Cerebellar nuclear complex (tissue), 1 donor: ENCODE measurements around the gene ENDOU.

ENCODE experiments used
- DNase-seq, 2 experiments: peaks; one replicate each; lab custom pipeline; 2025; lab: John Stamatoyannopoulos, UW

The ENDOU gene

DNA sequence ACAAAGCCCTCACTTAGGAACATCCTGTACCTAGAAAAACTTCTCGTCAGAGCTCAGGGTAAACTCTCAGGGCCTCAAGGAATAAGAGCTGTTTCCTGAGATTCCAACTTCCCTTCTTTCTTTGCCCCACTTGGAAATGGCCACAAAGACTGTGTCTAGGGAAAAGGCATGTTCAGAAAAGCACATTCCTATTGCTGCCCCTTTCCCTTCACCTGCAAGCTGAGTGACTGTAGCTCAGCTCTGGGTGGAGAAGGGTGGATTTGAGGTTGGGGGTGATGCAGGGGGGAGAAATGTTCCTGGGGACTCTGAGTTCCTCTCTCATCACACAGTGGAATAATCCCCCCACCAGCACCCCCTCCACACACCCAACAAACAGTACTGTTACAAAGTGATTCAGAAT lies 6.8 kb downstream of the ENDOU start:
- no peak for DNase-seq

DNA sequence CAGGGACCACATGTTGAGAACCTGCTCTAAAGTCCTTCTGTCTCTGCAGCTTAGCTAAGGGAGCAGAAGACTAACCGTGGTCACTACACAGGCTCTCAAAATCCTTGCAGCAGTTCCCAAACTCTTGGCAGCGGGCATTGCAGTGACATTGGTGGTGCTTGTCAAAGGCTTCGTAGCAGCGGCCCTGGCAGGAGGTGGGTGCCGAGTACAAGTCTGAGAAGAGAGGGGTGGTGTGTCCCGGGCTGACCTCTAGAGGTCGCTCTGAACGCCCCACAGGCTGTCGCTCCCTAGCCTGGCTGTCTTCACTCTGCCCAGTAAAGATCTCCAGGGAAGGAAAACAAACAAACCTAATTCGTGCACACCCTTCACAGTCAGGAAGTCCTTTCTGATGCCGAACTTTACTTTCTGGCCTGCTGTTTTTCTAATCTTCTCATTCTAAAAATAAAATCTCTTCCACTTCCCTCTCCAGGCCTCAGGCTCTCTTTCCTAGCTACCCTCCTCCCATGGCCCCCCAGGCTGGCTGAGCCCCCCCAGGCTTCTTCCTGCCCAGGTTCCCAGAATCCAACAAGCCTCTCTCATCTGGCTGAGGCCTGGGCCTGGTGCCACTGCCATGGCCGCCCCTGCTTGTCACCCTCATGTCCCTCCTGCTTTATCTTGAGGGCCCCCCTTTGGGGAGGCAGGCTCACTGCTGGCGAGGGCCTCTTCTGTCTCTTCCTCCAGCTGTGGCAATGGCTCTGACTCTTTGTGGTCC lies 7.7 kb downstream of the ENDOU start:
- no peak for DNase-seq

DNA sequence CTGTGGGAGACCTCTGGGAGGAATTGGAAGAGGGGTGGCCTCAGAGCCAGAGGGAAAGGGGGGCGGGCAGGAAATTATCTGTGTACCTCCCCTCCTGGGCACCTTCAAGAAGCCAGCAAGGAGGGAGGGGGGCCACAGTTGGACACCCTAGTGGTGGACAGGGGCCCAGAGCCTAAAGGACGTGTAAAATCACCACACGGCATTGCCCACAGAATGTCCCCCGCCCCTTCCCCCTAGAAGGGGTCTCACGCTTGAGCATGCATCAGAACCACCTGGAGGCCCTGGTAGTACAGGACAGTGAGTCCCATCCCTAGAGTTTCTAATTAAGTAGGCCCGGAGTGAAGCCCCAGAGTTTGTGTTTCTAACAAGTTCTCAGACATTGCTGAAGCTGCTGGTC lies 8.2 kb downstream of the ENDOU start:
- no peak for DNase-seq

DNA sequence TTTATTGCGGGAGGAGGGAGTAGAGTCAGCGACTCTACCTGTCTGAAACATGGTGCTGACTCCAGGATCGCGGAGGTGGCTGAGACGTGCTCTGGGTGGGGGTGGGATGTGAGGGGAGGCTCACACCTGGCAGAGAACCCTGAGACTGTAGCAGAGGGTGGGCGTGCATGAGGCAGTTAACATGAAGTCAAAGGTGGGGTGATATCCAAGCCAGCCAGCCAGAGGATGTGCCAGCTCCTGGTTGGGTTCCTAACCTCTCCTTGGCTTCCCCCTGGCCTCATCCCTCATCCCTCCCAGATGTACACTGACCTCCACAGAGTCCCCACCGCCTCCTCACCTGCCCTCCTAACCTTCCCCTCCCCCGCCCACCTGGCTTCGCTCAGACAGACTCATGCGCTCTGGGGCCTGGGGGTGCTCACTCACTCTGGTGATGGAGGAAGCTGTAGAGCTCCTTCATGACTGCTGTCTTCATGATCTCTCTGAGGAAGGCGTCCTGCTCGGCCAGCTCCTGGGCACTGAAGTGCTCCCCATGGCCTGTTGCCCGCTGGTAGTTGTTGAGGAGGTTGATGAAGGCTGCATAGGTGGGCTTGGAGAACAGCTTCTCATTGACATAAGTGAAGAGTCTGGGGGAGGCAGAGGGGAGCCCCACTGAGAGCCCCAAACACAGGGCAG lies 9.3 kb downstream of the ENDOU start:
- no peak for DNase-seq

DNA sequence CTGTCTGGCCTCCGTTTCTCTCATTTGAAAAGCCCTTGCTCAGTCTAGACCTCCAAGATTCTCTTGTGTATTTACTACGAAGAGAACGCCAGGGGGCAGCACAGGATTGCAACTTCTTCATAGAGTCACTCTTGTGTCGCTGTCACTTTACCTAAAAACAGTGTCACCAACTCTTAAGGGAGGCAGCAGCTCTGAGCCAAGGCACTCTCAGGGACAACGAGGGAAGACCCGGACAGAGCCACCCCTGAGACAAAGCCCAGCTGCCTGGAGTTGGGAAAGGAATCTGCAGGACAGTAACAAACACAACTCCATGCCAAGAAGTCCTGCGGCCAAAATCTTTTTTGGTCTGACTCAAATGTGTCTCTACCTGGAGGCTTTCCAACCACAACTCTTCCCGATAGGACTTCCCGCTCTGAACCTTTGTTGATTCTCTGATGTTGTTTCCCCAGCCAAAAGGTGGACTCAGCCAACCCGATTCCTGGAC lies 9.9 kb downstream of the ENDOU start:
- DNase-seq = peak in 1 of 2 experiments; percentile 24

DNA sequence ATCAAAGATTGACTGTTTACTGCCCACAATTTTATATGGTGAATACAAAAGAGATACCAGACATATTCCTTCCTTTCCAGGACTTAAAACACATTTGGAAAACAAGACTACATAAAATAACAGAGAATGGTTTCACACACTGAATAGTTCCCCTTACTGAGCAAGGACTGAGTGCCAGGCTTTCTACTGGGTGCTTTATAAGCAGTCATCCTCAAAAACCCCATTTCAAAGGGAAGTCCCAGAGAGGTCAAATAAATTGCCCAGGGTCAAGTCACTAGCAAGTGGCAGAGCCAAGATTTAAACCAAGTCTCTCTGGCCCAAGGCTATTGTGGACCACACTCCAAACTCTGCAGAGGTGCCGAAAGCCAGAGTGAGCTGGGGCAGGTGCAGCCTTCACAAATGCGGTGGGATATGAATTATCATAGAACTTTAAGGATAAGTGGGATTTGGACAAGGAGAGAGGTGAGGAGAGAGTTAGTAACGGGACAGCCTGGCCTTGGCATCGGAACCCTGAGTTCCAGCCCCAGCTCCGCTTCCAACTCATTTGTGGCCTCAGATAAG lies 10.4 kb downstream of the ENDOU start:
- no peak for DNase-seq

DNA sequence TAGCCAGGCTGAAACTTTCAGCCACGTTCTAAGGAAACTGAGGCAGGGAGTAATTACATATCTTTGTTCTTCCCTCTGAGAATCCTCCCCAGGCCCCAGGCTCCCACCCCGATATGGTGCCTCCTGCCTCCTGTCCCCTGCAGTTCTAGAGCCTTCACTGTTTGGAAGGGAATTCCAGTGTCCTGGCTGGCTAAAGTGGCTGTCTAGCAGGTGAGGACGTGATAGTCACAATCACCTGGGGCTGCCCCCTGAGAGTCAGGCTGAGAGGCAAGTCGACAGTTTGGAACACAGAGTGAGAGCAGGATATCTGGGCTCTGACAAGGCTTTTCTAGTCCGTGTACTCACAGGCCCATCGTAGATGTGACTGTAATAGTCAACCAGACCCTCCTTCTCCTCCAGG lies 13.1 kb downstream of the ENDOU start:
- no peak for DNase-seq

DNA sequence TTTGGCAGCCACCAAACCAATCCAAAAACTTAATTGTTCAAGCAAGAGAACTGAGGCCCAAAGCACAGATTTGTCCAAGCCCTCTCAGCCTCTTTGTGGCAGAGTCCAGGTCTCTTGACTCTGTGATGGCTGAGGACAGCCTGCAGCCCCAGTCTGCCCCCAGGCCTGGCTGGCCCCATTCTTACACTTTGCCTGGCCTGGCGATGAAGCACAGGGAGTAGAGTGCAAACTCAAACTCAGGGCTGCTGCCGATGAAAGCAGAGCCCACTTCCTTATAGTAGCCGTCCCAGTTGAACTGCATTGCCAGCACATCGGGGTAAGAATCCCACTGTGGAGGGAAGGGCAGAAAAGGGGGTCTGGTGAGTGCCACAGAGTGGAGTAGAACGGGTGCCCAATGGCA lies 13.8 kb downstream of the ENDOU start:
- DNase-seq = no peak

DNA sequence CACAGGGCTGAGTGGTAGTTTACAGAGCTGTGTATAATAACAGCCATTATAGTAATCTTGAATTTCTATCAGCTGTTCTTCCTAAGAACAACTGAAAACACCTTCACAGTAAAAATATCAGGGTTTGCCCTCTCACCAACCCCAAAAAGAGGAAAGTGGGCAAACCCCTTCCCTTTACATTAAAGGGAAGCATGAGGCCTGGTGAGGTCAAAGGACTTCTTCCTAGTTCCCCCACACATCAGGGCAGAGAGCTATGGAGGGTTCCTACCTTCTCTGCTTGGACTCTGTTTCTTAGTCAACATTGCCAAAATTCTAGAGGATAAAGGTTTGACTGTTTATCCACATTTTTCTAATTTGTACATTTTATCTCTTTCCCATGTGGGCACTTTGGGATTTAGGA lies 15.0 kb downstream of the ENDOU start:
- no peak for DNase-seq

DNA sequence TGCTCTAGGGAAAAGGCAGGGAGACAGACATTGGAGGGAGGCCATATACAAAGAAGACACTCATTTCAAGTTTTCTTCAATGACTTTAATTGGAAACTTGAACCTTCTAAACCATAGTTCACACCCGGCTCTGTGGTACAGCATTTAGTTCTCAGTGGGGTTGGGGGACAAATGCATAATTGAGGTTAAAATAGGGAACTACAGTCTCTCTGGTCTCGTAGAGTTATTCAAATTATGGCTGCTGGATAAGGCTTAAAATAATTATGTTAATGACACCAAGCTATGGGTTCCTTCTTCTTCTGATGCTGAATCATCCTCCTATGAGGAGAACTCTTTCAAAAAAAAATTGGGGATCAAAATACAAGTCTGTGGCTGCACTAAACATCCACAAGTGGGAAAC lies 15.6 kb downstream of the ENDOU start:
- no peak for DNase-seq

DNA sequence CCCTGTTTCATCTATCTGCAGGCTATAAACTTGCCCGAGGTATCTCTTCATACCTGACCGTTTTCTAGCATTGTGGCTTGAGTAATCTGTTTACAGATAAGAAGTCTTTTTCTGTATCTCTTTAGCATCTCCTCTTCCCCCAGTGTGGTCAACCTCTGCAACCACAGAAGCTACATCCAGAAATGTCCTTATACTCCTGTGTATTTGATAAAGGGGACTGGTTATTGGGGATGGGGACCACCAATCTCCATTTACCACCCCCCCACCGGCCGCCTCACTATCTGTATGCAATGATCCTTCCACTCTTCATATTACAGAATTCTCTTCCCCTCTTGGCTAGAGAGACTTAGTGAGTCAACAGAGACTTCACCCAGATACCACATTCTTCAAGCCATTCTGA lies 16.1 kb downstream of the ENDOU start:
- DNase-seq = no peak

DNA sequence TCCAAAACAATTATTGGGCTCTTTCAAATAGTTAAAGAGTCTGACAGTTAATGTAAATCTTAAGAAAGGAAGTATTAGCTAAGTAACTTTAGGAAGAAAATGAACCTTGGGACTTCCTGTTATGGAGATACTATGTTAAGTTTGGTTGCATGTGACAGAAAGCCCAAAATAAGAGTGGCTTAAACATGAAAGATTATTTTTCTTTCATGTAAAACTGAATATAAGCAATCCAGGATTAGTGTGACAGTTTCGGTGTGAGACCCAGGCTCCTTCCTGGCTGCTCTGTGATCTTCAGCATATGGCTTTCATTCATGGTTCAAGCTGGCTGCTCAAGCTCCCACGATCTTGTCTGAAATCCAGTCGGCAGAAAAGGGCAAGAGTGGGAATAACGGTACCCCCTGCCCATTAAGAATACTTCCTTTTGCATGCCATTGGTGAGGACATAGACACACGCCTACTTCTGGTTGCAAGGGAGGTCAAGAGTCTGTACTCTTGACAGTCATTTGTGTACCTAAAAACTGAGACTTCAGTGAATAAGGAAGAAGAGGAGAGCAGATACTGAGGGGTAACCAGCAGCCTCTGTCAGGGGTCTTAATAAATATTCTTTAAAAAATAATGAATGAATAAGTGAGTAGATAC lies 17.3 kb downstream of the ENDOU start:
- no peak for DNase-seq

DNA sequence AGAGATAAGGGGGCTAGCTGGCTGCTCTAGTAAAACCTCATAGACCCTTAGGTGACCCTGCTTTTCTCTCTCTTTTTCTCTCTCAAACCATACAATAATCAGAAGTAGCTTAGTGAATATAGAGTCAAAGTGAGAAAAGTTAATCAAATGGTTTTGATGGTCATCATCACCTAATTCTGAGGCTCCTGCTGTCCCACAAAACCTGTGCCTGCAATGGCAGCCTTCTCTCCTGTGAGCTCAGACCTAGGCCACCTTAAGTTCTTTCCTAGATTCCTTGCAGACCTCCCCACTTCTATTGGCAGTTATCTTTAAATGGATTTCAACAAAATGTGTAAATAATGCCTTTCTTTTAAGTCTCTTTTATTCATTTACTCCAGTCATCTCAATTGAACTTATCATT lies 17.9 kb downstream of the ENDOU start:
- no peak for DNase-seq

DNA sequence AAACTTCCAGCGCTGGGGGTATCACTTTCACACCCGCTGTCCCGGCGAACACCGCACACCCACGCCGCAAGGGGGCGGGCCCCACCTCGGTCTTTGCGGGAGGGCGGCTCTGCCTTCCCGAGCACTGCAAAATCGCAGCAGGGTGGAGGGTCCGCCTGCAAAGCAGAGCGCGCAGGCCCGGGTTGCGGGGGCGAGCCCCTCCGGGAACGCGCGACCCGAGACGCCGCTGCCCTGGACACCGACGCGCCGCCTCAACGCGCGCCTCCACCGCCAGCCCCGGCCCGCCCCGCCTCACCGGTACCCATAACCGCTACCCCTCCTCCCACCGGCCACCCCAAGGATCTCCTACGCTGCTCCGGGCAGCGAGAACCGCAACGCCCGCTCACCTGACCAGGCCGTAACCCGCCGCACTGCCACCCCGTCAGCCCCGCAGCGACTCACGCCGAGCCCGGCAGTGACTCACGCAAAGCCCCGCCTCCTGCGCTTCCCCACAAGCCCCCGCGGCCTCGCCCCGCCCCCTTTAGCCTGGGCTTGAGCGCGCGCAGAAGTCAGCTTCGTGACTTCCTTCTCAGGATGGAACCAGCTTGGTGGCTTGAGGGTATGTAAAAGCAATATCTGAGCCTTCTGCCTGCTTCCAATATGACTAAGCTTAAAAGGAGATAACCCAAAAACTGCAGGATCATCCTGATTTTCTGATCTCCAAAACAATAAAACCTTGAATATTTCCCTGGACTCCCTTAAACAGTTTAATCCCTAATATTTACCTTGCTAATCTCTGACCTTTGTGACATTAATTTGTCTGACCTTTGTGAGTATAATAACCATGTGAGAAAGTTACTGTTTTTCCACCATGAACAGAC lies 19.5 kb downstream of the ENDOU start, which contains the start of gene RPAP3:
Gene RPAP3 (minus strand): TSS at position 465 of the 860 bp plus-strand sequence. CDS start 3,190 bp downstream, outside the sequence.
- peak; percentile 20 to 67 for DNase-seq

DNA sequence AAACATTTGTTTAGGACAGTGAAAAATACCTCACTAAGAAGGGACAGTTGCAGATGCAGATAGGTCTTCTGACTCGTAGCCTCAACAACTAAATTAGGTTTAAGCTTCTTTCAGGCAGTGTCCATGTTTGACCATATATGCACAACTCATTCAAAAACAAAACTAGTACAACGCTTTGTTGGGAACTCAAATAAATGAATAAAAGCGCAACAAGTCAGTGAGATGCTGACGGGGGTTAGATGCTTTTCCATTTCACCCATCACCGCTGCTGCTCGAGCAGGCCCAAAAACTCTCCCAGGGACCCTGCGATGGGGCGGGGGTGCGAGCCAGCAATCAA lies 20.1 kb downstream of the ENDOU start:
- no peak for DNase-seq

DNA sequence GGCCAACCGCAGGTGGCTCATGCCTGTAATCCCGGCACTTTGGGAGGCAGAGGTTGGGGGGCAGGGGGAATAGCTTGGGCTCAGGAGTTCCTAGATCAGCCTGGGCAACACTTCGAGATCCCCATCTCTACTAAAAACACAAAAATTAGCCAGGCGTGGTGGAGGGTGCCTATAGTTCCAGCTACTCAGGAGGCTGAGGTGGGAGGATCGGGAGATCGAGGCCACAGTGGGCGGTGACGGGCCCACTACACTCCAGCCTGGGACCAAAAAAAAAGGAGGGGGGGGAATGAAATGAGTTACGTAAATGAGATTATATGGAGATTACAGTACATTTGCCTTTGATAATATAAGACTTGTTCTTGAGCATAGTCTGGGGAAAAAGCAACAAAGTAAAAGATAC lies 20.6 kb downstream of the ENDOU start:
- no peak for DNase-seq

DNA sequence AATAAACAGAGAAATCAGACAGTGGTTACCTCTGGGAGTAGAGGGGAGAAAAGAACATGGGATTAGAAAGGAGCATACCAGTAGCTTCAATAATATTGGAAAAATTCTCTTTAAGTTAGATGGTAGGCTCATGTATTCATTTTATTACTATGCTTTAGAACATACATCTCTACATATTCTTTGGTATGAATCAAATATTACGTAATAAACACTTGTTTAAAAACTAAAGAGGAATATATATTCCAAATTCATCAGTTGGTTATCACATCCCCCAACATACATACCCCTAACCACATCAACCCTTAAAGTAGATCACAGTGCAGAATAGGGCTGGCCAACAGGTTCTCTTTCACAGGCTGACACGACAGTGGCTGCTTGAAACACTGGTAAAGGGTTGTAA lies 25.0 kb downstream of the ENDOU start:
- no peak for DNase-seq

DNA sequence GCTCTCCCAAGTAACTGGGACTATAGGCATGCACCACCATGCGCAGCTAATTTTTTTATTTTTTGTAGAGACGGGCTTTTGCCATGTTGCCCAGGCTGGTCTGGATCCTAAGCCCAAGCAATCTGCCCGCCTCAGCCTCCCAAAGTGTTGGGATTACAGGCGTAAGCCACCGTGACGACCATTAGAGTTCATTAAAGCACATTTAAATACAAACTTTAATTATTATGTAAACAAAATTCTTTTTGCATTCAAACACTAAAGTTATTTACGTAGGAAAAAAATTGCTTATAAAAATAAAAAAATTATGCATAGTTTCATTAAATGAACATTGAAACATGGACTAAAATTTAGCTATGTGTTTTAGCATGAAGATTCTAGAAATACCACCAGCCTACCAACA lies 26.7 kb downstream of the ENDOU start:
- DNase-seq = no peak

DNA sequence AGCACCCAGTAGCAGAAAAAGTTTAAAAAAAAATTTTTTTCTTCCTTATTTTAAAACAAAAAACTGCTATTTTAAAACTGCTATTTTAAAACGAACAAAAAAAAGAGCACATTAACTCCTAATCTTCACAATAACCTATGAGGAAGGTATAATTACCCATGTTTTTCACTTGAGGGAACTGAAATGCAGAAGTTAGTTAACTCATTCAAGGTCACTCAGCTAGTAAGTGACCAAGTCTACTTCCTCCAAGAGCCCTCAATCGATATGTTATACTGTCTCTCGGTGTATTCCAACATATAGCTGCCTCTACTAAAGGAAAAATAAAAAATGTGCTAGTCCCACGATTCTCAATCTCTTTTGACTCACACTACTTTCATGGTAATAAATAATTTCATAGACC lies 27.2 kb downstream of the ENDOU start:
- DNase-seq = no peak

DNA sequence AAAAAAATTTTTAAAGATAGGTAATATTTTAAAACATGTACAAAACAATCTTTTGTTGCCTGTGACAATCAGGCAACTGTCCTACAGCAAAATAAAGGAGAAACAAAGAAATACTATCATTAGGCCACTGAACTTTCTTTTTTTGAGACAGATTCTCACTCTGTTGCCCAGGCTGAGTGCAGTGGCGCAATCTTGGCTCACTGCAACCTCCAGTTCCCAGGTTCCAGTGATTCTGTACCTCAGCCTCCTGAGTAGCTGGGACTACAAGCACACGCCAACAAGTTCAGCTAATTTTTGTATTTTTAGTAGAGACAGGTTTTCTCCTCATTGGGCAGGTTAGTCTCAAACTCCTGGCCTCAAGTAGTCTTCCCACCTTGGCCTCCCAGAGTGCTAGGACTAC lies 36.1 kb downstream of the ENDOU start:
- no peak for DNase-seq

DNA sequence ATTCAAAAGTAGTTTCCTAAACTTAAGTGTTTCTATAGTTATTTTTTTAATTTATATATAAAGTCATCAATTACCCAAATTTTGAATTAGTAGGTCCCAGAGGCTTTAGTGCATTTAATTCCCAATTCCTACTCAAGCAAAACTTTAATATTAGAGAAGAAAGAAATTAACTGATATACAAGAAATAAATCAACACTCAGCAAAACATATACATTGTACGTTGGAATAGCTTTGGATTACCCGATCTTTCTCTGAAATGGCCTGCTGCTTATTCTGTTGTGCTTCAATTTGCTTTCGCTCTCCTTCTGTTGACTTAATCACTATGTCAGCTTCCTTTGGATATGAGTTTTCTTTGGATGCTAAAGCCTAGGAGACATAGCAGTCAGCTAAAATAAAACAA lies 37.7 kb downstream of the ENDOU start:
- no peak for DNase-seq

DNA sequence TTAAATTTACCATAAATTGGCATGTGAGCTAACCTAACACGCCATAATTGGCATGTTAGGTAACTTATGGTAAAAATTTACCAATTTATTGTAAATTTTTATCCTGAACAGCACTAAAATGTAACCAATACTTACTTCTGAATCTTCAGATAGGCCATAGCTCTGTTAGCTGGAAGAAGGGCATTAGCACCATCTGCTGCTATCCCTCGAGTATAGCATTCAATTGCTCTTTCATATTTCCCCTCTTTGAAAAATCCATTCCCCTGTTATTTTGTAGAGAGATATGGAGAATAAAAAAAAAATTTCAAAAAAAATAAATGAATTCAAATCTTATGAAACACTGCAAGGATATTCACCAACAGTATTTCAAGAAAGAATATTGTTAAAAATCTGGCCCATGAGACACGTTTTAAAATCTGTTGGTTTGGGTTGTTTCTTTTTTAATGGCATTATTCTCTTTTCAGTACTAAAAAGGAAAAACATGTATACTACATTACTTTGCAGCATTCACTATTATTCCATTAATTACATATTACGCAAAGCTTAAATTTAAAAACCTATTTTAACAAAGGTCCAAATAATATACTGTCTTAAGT lies 38.5 kb downstream of the ENDOU start:
- DNase-seq = no peak
